Cardiac muscle cell (in vitro differentiated cells and primary cell): ENCODE results near the gene GJC2. TPM values are rescaled to one million over a fixed set of nuclear protein-coding genes. Genes with fewer than 3 reads are reported as not detected.

ENCODE experiments used
- DNase-seq, 2 donors: peaks; one replicate each; pipeline versions ENCODE4 v3.0.0 to v3.0.0-alpha.2; 2010 to 2017; ENCODE audit warnings: low read depth in 1 of 2, low spot score in 1 of 2
- H3K27ac ChIP-seq: fragments of 200-600 bp; sonication (generic); 2 replicates; pipeline ENCODE4 v1.5.1; 2016
- H3K27me3 ChIP-seq: fragments of 200-600 bp; sonication (generic); 2 replicates; pipeline ENCODE4 v1.6.0; 2016; ENCODE audit warnings: control low read depth
- H3K36me3 ChIP-seq: fragments of 200-600 bp; sonication (generic); 2 replicates; pipeline ENCODE4 v1.5.1; 2016; ENCODE audit warnings: control low read depth
- H3K4me1 ChIP-seq: fragments of 200-600 bp; sonication (generic); 2 replicates; pipeline ENCODE4 v1.8.1; 2017; ENCODE audit warnings: low read depth, mild to moderate bottlenecking, mixed run types
- H3K4me3 ChIP-seq: fragments of 200-600 bp; sonication (generic); 2 replicates; pipeline ENCODE4 v1.5.1; 2016; ENCODE audit warnings: mild to moderate bottlenecking
- H3K9me3 ChIP-seq: fragments of 200-600 bp; sonication (generic); 2 replicates; pipeline ENCODE4 v1.5.1; 2017; ENCODE audit warnings: low read depth, mild to moderate bottlenecking, control low read depth
- CTCF ChIP-seq: IDR thresholded peaks from 2 replicates; pipeline ENCODE4 v1.5.1; 2012; ENCODE audit warnings: low read depth, mild to moderate bottlenecking, low read length
- polyA plus RNA-seq: library from polyadenylated mRNA; unstranded; fragments of >200 nt; fragmentation: Nextera tagmentation; extraction: Ambion mirVana; gene quantifications from 2 replicates; pipeline ENCODE4 v1.2.1, GENCODE V29; 2016
- total RNA-seq: library from RNA; depleted of rRNA; stranded (reverse); fragments of >200 nt; gene quantifications from 2 replicates; pipeline ENCODE4 v1.2.3, GENCODE V29; 2016

The GJC2 gene
- total and polyA plus RNA-seq, 2 experiments from 2014 or later, result 0.13 to 0.51 TPM

DNA sequence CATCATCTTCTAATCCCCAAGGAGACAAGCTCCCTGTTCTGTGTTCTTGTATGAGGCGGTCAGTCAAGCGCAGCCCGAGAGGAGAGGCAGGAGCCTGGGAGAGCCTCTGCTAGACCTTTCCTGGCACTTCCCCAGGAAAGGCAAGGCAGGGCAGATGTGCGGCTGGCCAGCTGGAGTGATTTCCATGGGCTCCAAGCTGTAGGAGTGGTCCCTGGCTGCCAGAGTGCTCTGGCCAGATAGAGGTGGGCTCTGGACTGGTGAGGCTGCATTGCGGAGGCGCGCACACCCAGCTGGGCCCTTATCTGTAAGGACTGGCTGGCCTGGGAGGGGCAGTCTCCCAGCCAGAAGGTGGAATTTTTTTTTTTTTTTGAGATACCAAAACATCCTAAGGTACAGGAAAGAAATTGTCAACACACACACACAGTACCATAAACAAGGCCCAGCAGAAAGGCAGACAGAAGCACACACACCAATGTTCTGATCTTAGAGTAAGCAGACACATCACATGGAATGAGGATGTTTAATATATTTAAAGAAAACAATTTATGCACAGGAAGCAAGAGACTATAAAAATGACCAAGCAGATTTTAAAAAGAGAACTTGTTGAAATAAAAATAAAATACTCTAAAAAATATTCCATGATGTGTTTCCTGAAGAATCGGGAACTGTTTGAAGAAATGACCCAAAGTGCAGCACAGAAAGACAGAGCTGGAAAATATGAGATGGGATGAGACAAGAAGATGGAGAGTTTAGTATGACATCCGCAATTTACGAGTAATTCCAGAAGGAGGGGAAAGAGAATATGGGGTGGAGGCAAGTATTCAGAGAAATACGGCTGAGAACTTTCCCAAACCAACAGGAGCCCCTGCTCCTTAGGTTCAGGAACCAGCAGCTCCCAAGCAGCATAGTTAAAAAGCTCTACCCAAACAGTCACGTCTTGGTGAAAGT, 29.3 kb downstream of the GJC2 start:
- Histone ChIP-seq H3K27me3 (no peaks in the 10 kb centered on the region), H3K4me1 (no peaks in the 10 kb centered on the region), H3K4me3 (no peak overlapping the region), H3K9me3 (no peaks in the 10 kb centered on the region), H3K36me3 (no peaks in the 10 kb centered on the region), H3K27ac (no peak overlapping the region)
- DNase-seq, result no peak
- TF ChIP-seq CTCF, result no peak

DNA sequence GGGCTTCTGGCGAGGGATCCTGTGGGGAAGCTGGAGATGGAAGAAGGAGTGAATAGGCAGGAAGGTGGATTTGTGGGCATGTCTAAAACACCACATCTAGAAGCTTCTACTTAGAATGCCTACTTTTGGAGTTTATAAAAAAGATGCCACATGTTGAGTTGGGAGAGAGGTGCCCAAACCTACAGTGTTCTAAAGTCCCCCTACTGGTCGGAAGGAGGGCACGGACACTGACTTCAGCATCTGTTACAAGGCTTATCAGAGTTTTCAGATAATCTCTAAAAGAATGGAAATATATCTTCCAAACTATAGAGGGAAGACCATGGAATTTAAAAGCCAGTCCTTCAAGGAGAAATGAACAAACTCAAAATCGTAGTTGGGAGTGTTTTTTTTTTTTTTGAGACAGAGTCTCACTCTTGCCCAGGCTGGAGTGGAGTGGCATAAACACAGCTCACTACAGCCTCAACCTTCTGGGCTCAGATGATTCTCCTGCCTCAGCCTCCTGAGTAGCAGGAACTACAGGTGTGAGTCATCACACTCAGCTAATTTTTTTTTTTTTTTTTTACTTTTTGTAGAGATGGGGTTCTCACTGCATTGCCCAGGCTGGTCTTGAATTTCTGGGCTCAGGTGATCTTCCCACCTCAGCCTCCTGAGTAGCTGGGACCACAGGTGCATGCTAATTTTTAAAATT, 30.7 kb downstream of the GJC2 start:
- Histone ChIP-seq H3K27ac (no peak overlapping the region), H3K4me3 (no peak overlapping the region), H3K9me3 (no peaks in the 10 kb centered on the region), H3K36me3 (no peaks in the 10 kb centered on the region), H3K4me1 (no peaks in the 10 kb centered on the region), H3K27me3 (no peaks in the 10 kb centered on the region)
- TF ChIP-seq CTCF, result peak; percentile 29
- peak in 1 of 2 donors; percentile 12 for DNase-seq

GRCh38 chr1:228180959-228181644, 31.4 kb downstream of the GJC2 start:
- no peak for TF ChIP-seq CTCF
- Histone ChIP-seq H3K36me3 (no peaks in the 10 kb centered on the region), H3K27ac (no peak overlapping the region), H3K4me3 (no peak overlapping the region), H3K9me3 (no peaks in the 10 kb centered on the region), H3K27me3 (no peaks in the 10 kb centered on the region), H3K4me1 (no peaks in the 10 kb centered on the region)
- DNase-seq, result no peak

DNA sequence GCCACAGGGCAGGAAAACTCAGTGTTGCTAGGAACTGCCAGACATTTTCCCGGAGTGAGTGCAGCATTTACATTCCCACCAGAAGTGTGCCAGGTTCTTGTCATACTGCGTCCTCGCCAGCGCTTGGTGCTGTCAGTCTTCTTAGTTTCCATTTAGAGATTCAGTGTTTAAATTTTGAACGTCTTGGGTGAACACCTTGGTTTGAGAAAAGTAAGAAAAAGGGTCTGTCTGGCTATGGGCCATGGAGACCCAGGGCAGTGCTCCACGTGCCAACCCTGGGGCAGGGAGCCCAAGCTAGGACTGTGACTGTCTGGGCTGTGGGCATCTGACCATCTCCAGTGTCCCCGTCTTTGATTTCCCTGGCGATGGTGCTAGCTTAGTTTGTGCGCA, 31.9 kb downstream of the GJC2 start:
- no peak overlapping the region for H3K4me3 ChIP-seq
- no peaks in the 10 kb centered on the region for H3K4me1 ChIP-seq
- no peak for TF ChIP-seq CTCF
- no peak for DNase-seq
- no peaks in the 10 kb centered on the region for H3K36me3 ChIP-seq
- H3K27ac ChIP-seq, result no peak overlapping the region
- no peaks in the 10 kb centered on the region for H3K9me3 ChIP-seq
- H3K27me3 ChIP-seq, result no peaks in the 10 kb centered on the region

DNA sequence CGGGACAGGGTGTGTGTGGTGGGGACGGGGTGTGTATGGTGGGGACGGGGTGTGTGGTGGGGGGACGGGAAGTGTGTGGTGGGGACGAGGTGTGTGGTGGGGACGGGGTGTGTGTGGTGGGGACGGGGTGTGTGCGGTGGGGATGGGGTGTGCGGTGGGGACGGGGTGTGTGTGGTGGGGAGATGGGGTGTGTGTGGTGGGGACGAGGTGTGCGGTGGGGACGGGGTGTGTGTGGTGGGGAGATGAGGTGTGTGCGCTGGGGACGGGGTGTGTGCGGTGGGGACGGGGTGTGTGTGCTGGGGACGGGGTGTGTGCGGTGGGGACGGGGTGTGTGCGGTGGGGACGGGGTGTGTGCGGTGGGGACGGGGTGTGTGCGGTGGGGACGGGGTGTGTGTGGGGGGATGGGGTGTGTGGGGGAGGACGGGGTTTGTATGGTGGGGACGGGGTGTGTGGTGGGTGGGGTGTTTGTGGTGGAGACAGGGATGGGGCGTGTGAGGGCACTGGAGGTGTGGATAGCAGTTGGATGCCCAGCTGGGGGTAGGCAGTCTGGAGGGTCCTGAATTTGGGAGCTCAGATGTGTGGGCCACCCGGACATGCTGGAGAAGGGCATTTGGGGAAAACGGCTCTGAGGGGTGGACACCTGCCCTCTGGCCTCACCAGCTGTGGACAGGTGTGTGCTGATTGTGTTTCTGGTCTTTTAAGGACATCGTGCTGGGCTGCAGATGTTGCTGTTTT, 32.7 kb downstream of the GJC2 start:
- H3K27me3 ChIP-seq, result no peaks in the 10 kb centered on the region
- no peak for TF ChIP-seq CTCF
- no peaks in the 10 kb centered on the region for H3K9me3 ChIP-seq

More for the DNA sequence above, 32.7 kb downstream of the GJC2 start:
- no peak for DNase-seq
- Histone ChIP-seq H3K36me3 (no peaks in the 10 kb centered on the region), H3K27ac (no peak overlapping the region), H3K4me1 (no peaks in the 10 kb centered on the region), H3K4me3 (no peak overlapping the region)
